ENCODE data around the gene APOBEC3F.
"Not testable (repeated sequence)": the region's sequence is repeated elsewhere in the genome, so short reads cannot be mapped to it uniquely, and the experiment has no call there.

DNA sequence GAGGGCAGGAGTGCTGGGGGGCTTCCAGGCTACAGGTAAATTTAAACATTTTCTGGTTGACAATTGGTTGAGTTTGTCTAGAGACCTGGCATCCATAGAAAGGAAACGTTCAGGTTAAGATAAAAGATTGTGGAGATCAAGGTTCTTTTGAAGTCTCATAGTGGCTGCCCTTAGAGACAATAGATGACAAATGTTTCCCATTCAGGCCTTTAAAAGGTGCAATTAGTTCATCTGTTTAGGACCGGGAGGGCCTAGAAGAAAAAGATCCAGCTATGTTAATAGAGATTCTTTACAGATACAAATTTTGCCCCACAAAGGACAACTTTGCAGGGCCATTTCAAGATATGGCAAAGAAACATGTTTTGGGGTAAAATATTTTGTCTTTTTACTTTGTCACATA lies 3.6 kb upstream of the APOBEC3F start:
- TF ChIP-seq CTCF (IDR thresholded peaks at IDR 0.05; ENCODE audit: low read length); EZH2 (optimal IDR thresholded peaks at IDR 0.05; ENCODE audit: low read depth, low read length): not testable (repeated sequence)

Data from MM.1S (cell line).